AG09319 (cell line): ENCODE measurements around the gene FOXJ1.

Source experiments
- DNase-seq: peaks from one replicate; pipeline ENCODE4 v3.0.0-alpha.2; 2010; ENCODE audit warnings: low read depth; ENCODE audit errors: extremely low read depth
- TF ChIP-seq, protein P1 (sequence below): IDR thresholded peaks from 2 replicates; pipeline ENCODE4 v1.5.1; 2011; ENCODE audit warnings: low read depth, mild to moderate bottlenecking, inconsistent platforms, low read length, moderate library complexity

The FOXJ1 gene

DNA sequence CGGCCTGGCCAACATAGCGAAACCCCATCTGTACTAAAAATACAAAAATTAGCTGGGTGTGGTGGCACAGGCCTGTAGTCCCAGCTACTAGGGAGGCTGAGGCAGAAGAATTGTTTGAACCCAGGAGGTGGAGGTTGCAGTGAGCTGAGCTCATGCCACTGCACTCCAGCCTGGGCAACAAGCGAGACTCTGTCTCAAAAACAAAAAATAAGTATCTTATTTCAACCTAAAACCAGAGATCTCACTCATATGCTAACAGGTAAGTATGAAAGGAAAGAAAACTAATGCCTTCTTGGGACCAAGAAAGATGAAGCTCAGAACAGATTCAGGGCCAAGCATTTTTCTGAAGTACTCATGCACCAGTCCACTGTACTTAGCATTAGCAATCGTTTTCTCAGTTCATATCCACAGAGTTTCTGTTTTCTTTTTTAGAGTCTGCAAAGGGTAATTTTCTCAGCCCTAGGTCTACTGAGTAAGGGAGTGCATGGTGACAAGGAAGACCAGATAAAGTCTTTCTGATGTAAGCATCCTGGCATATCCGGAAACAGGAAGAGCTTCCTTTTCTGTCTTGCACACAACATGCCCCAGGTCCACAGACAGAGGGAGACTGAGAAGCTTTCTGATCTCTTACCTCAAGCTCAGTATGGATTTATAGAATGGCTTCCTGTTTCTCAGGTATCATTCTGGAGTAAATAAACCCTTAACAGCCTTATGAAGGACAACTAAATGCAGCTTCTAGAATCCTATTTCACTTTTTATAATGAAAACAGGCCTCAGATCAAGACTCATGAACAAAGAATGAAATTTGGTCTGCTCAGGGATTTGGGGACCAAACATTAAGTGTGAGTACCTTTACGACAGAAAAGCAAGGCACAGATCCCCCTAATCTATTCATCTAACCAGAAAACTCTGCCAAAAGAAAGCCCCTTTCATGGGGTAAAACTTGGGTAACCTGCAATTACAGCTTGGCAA lies 38.7 kb upstream of the FOXJ1 start:
- TF ChIP-seq, protein P1, sequence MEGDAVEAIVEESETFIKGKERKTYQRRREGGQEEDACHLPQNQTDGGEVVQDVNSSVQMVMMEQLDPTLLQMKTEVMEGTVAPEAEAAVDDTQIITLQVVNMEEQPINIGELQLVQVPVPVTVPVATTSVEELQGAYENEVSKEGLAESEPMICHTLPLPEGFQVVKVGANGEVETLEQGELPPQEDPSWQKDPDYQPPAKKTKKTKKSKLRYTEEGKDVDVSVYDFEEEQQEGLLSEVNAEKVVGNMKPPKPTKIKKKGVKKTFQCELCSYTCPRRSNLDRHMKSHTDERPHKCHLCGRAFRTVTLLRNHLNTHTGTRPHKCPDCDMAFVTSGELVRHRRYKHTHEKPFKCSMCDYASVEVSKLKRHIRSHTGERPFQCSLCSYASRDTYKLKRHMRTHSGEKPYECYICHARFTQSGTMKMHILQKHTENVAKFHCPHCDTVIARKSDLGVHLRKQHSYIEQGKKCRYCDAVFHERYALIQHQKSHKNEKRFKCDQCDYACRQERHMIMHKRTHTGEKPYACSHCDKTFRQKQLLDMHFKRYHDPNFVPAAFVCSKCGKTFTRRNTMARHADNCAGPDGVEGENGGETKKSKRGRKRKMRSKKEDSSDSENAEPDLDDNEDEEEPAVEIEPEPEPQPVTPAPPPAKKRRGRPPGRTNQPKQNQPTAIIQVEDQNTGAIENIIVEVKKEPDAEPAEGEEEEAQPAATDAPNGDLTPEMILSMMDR: peak; percentile 1; the same call in 1 of the 2 replicates
- no peak for DNase-seq

DNA sequence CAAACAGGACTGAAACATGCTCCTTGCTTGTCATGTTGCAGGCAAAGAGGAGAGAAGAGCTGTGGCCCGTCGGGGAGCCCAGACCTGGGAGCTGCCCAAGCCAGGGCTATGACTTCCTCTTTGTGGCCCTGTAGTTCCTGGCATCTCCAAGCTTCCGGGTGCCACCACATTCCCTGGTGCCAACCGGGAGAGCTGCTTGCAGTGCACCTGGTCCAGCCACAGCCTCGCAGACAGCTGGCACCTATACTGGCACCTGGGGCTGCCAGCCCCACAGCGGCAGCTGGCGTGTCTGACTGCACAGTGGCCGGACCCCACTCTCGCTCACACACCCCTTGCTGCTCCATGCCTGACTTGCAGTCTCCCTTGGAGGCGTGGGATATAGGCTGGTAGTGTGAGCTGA lies 37.1 kb upstream of the FOXJ1 start:
- DNase-seq: no peak
- TF ChIP-seq, protein P1: no peak

DNA sequence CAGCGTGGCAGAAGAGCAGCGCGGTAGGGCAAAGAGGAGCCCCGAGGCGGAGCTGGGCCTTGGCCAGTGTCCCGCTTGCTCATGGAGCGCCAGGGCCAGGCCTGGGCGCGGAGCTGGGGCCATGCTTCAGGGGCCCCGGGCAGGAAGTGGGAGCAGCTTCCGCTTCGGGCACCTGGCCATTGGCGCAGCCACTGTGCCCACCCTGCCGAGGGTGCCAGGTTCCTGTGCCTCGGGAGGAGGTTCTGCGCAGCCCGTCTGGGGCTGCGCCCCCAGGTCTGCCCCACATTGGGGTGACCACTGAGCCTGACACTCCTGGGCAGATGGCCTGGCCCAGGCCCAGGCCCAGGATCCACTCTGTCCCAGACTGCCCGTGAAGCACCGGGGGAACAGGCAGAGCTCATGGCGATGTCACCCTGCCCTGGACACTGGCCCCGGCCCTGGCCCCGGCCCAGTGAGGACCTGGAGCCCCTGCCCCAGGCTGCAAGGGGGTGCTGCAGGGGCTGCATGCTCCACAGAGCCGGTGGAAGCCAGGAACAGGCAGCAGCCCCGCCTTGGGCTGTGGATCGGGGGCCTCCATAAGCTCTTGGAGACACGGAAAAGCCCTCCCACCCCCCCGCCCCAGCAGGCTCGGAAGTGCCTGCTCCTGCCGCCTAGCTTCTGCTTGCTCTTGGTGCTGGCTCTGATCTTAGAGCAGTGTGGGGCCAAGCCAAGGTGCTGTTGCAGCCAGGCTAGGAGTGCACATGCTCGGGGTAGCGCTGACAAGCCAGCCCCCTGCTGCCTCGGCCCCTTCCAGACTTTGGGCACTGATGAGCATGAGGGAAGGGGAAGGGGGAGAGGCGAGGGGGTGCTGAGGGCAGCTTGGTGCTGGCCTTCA lies 35.9 kb upstream of the FOXJ1 start:
- DNase-seq: no peak
- TF ChIP-seq, protein P1: no peak

DNA sequence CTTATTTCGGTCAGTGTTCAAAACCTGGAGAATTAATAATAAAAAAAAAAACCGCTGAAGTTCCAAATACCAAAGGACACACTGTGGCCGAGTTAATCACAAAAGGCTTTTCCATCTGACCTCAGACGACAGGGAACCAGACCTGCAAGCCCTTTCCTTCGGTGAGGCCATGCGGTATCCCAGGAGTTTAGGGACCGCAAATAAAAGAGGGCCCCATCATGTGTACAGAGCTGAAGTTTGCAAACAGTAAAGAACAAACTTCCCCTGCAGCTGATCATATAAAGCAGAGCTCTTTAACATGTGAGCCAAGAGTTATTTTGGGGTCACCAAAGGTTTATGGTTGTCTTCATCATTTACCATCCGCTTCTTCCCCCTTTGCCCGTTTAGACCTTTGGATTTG lies 33.0 kb upstream of the FOXJ1 start:
- TF ChIP-seq, protein P1: no peak
- no peak for DNase-seq

DNA sequence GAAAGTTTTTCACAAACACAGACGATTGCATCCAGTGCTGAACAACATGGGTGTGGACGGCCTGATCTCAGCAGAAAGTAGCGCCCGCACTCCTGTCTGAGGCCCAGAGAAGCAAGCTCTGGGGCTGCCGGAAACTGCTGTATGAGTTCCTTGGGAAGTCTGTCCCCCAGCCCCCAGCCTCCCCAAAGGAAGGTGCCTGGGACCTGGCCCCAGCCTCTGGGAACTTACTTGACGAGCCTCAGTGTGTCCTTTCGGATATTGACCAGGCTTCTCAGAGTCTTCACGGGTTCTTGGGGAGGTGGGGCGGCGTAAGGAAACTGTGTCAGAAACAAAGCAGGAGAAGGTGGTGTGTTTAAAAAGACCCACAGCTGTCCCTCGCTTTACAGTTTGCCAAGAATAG lies 32.4 kb upstream of the FOXJ1 start:
- TF ChIP-seq, protein P1: no peak
- DNase-seq: no peak

DNA sequence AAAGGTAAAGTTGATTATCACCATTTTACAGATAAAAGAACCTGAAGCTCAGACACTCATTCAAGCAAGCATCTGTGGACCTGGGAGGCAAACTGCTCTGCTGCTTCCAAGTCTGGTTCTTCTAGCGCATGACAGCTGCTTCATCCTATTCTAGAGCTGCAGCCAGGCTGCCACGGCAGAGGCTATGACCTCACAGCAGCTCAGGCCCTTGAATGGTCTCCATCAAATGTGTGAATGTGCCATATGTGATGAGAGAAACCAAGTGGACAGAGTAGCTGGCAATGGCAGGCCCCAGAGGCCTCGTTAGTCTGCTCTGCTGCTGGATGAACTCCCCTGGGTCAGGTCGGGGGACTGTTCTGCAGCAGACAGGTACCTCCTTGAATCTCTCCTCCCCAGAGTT lies 30.7 kb upstream of the FOXJ1 start:
- TF ChIP-seq, protein P1: no peak
- no peak for DNase-seq
